ENCODE results near the gene L3MBTL1. TPM values are rescaled to one million over a fixed set of nuclear protein-coding genes. Genes with fewer than 3 reads are reported as not detected.

L3MBTL1 gene
- total RNA-seq, 1 experiment from 2014 or later: 21.6 TPM

DNA sequence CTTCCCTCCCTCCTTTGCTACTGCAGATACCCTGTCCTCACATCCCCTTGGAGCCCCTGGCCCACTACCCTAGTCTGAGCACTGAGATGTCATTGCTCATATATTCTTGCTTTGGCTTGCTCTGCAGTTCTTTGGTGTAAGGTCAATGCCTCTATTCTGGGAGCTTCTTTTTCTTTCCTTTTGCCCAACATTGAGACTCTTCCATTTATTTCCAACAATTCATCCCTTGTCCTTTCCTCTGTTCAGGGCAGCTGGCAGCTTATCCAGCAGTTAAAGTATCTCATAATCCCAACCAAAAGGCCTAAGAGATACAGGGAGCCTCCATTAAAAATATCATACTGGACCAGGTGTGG, 23.6 kb downstream of the L3MBTL1 start (continued):
- TF ChIP-seq SP1 (IDR thresholded peaks at IDR 0.05; ENCODE audit: low read depth) (no peak), ZFX (IDR thresholded peaks at IDR 0.05) (no peak), ZNF274 (IDR thresholded peaks at IDR 0.05; ENCODE audit: low read depth, low read length) (no peak), JUND (IDR thresholded peaks at IDR 0.05) (no peak), POLR2A (IDR thresholded peaks at IDR 0.05; ENCODE audit: borderline replicate concordance, extremely low read depth, insufficient read depth, insufficient read length) (no peak), EZH2phosphoT487 (IDR thresholded peaks at IDR 0.05; ENCODE audit: borderline replicate concordance) (no peak), SRF (IDR thresholded peaks at IDR 0.05; ENCODE audit: low read depth) (no peak), ELF1 (IDR thresholded peaks at IDR 0.05; ENCODE audit: borderline replicate concordance, low read depth) (no peak), POLR2AphosphoS5 (IDR thresholded peaks at IDR 0.05; ENCODE audit: low read depth, low read length) (no peak), YY1 (IDR thresholded peaks at IDR 0.05; ENCODE audit: extremely low read depth, insufficient replicate concordance, low read depth, low read length) (no peak)

DNA sequence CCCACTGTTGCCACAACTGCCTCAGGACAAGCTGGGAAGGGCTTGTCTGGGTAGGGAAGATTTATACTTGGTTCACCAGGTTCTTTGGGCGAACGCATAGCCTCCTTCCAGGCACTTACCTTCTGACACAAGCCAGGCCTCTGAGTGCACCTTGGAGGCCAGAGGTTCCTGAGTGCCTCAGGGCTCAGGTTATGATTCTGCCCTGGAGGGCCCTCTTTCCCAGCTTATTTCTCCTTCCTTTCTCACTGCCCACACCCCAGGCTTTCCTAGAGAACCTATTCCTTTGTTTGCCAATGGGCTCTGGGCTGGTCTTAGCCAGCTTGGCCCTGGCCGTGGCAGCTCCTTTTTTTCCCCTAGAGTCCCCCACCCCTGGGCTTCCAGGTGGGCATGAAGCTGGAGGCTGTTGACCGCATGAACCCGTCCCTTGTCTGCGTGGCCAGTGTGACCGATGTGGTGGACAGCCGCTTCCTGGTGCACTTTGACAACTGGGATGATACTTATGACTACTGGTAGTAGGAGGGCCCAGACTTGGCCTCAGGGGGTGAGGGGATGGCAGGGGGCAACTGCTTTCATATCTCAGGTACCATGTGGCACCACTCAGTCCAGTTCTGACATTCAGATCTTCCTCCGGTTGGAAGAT, 25.0 kb downstream of the L3MBTL1 start:
- no peaks in the 10 kb centered on the region for H3K27me3 ChIP-seq (ENCODE audit: insufficient read depth, low read length)
- no peaks in the 10 kb centered on the region for H3K9me3 ChIP-seq (ENCODE audit: control insufficient read depth in 1 of 2, insufficient read depth in 1 of 2, low read depth in 1 of 2, low read length in 2 of 2)
- H4K20me1 ChIP-seq (ENCODE audit: insufficient read depth): no peaks in the 10 kb centered on the region
- no peak overlapping the region for H3K4me2 ChIP-seq (ENCODE audit: low read length)
- ChIA-PET RAD21 (ENCODE audit: low non-redundant PET in 1 of 2, low total read pairs in 2 of 2, uncharacterized antibody in 2 of 2, unreplicated experiment in 2 of 2) (no interaction called here), CTCF (interaction anchor here (0.6 kb wide), 1 partner anchor 551 kb away, joined by 3 read pairs; no protein-coding TSS in a partner anchor), POLR2A (no interaction called here)
- no peak overlapping the region for H3K27ac ChIP-seq (ENCODE audit: low read depth, low read length)
- no peak overlapping the region for H3K4me3 ChIP-seq (replicated peaks in 1 of 2; ENCODE audit: low read depth in 1 of 2, low read length in 2 of 2)
- DNase-seq (ENCODE audit: low read depth, low spot score) (no peak), ATAC-seq (no peak)
- no peaks in the 10 kb centered on the region for H3K4me1 ChIP-seq (ENCODE audit: control insufficient read depth in 1 of 2, insufficient read depth in 2 of 2, low read length in 2 of 2)
- BruUV-seq (replicated peaks): no TSS peak
- H3K79me2 ChIP-seq (ENCODE audit: insufficient read depth, low read length): no peaks in the 10 kb centered on the region
- no peak overlapping the region for H3K9ac ChIP-seq (ENCODE audit: low read length)
- H3K9me2 ChIP-seq (ENCODE audit: insufficient read depth): no peaks in the 10 kb centered on the region
- intact Hi-C loops (cut with micrococcal nuclease): loop anchor here (10.0 kb wide), 1 partner anchor 662 kb away; no protein-coding TSS in a partner anchor
- TF ChIP-seq EGR1 (IDR thresholded peaks at IDR 0.05; ENCODE audit: low read depth) (no peak), CBX3 (IDR thresholded peaks at IDR 0.05; ENCODE audit: low read depth) (no peak), POLR2AphosphoS5 (IDR thresholded peaks at IDR 0.05; ENCODE audit: low read depth, low read length) (no peak), ELF1 (IDR thresholded peaks at IDR 0.05; ENCODE audit: borderline replicate concordance, low read depth) (no peak), RAD21 (IDR thresholded peaks at IDR 0.05; ENCODE audit: low read depth) (no peak)
- H3K36me3 ChIP-seq (ENCODE audit: control insufficient read depth in 1 of 2, insufficient read depth in 2 of 2, low read length in 2 of 2): peaks cover 0 to 4% of the 10 kb centered on the region in 2 experiments; a peak in 1 of 4 replicates
- H2AFZ ChIP-seq (ENCODE audit: low read depth, low read length, poor library complexity, severe bottlenecking): no peak overlapping the region

All from HCT116 (cell line).